OCI-LY7 (cell line): Measurements from ENCODE around the gene INSIG2. TPM values are rescaled to one million over a fixed set of nuclear protein-coding genes. Genes with fewer than 3 reads are reported as not detected.

Experiments used
- BruUV-seq: library from RNA; stranded (reverse); fragments of 400-500 nt; replicated peaks from 2 replicates; lab custom pipeline; 2021; lab: Mats Ljungman, UMichigan
- CTCF ChIA-PET: fragments of 300-600 bp; sonication (Branson Sonifier 250); formaldehyde crosslinking; loops from one replicate; lab custom pipeline; 2022; ENCODE audit warnings: antibody characterized with exemption; ENCODE audit not compliant: unreplicated experiment; lab: Charles Lee
- POLR2A ChIA-PET: fragments of 300-600 bp; sonication (Branson Sonifier 250); formaldehyde crosslinking; loops from one replicate; lab custom pipeline; 2022; ENCODE audit warnings: antibody characterized with exemption; lab: Charles Lee
- DNase-seq: peaks from one replicate; pipeline ENCODE4 v3.0.0-alpha.2; 2015; ENCODE audit warnings: low spot score
- H2AFZ ChIP-seq: fragments of 200-600 bp; sonication (generic), shearing (Covaris generic); 2 replicates; pipeline ENCODE4 v1.6.1; 2014; ENCODE audit warnings: mild to moderate bottlenecking, antibody characterized with exemption, low read length, moderate library complexity
- H3K27ac ChIP-seq: fragments of 200-600 bp; sonication (generic); 2 replicates; pipeline ENCODE4 v1.5.1; 2014; ENCODE audit warnings: mixed run types, low read depth, mild to moderate bottlenecking, moderate library complexity, low read length, inconsistent platforms; ENCODE audit not compliant: poor library complexity, severe bottlenecking
- H3K36me3 ChIP-seq: fragments of 200-600 bp; sonication (generic); 2 replicates; pipeline ENCODE4 v1.6.1; 2014; ENCODE audit warnings: mild to moderate bottlenecking, antibody characterized with exemption, low read length, moderate library complexity, mixed read lengths; ENCODE audit not compliant: insufficient read depth
- H3K4me1 ChIP-seq: fragments of 200-600 bp; sonication (generic); 2 replicates; pipeline ENCODE4 v1.5.1; 2014; ENCODE audit warnings: mild to moderate bottlenecking, low read length; ENCODE audit not compliant: insufficient read depth, poor library complexity, severe bottlenecking
- H3K4me2 ChIP-seq: fragments of 200-600 bp; sonication (generic); 2 replicates; pipeline ENCODE4 v1.6.1; 2014; ENCODE audit warnings: mild to moderate bottlenecking, low read length
- H3K4me3 ChIP-seq: fragments of 200-600 bp; sonication (generic); 2 replicates; pipeline ENCODE4 v1.5.1; 2014; ENCODE audit warnings: mild to moderate bottlenecking, low read depth, low read length; ENCODE audit not compliant: poor library complexity, severe bottlenecking
- H3K79me2 ChIP-seq: fragments of 200-600 bp; sonication (generic); 2 replicates; pipeline ENCODE4 v1.6.1; 2016; ENCODE audit warnings: low read depth, mild to moderate bottlenecking, low read length, moderate library complexity, mixed read lengths; ENCODE audit not compliant: insufficient read depth
- H3K9me2 ChIP-seq: fragments of 200-600 bp; sonication (generic); 2 replicates; pipeline ENCODE4 v1.6.1; 2016; ENCODE audit warnings: mild to moderate bottlenecking, low read length, mixed read lengths; ENCODE audit not compliant: insufficient read depth
- H3K9me3 ChIP-seq: fragments of 200-600 bp; sonication (generic); 2 replicates; pipeline ENCODE4 v1.6.1; 2014; ENCODE audit warnings: mild to moderate bottlenecking, mixed run types, low read length, mixed read lengths
- H4K20me1 ChIP-seq: fragments of 200-600 bp; sonication (generic); 2 replicates; pipeline ENCODE4 v1.6.1; 2014; ENCODE audit warnings: mild to moderate bottlenecking, antibody characterized with exemption, low read length, moderate library complexity, mixed read lengths; ENCODE audit not compliant: insufficient read depth
- CTCF ChIP-seq: fragments of 200-600 bp; sonication (generic); conservative IDR thresholded peaks from 2 replicates; pipeline ENCODE4 v1.5.1; 2014; ENCODE audit warnings: mild to moderate bottlenecking, antibody characterized with exemption, low read length, moderate library complexity, mixed read lengths
- EZH2phosphoT487 ChIP-seq: fragments of 200-600 bp; sonication (generic); IDR thresholded peaks from 2 replicates; pipeline ENCODE4 v1.6.1; 2018; ENCODE audit warnings: low read depth, borderline replicate concordance, mild to moderate bottlenecking, mixed run types, antibody characterized with exemption, low read length, moderate library complexity, mixed read lengths
- intact Hi-C: fragments of 100-400 bp; cut with micrococcal nuclease; formaldehyde crosslinking; loops from one replicate; pipeline ENCODE4 v1.10.0; 2022; ENCODE audit not compliant: unreplicated experiment
- total RNA-seq, 2 experiments: library from RNA; depleted of rRNA in 1 of 2; stranded (reverse); fragments of >200 nt in 1 of 2; shearing (Covaris generic) in 1 of 2; gene quantifications; 2 replicates each; pipeline ENCODE4 v1.2.3, GENCODE V29; 2014 to 2022

The INSIG2 gene
- total RNA-seq, 2 experiments from 2014 or later: 5.9 to 21.2 TPM

DNA sequence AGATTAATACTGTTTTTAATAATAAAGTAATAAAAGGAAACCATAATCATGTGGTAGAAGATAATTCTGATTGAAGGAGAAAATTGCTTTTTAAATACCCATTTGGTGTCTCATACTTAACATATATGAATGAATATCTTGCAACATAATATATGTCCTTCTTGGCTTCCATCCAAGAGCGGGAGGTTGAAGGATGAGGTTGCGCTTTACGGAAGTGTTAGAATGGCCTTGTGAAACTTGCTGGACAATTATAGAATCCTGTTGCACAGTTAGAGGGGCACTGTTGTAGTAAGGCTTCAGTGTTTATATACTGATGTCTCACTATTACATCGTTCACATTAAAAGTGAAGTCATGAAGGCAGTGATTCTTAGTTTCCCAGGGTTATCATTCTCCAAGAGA is 9.4 kb downstream of the INSIG2 start:
- BruUV-seq: no TSS peak
- intact Hi-C loops: no loop called here
- Histone ChIP-seq H3K79me2 (peaks cover 13% of the 10 kb centered on the region), H2AFZ (no peak overlapping the region), H3K4me3 (no peak overlapping the region), H3K9me3 (no peaks in the 10 kb centered on the region), H3K4me1 (no peaks in the 10 kb centered on the region), H3K4me2 (no peak overlapping the region), H3K27ac (no peak overlapping the region), H4K20me1 (no peaks in the 10 kb centered on the region; the same call in 1 of the 2 replicates), H3K36me3 (peaks cover 13% of the 10 kb centered on the region), H3K9me2 (no peaks in the 10 kb centered on the region)
- no peak for TF ChIP-seq EZH2phosphoT487
- no peak for TF ChIP-seq CTCF
- DNase-seq: no peak
- POLR2A ChIA-PET: interaction anchor here (1.0 kb wide), 1 partner anchor 9 kb away, joined by 3 read pairs; the partner anchor contains the start of gene INSIG2
- CTCF ChIA-PET: no interaction called here

- TF ChIP-seq EZH2phosphoT487: no peak
- TF ChIP-seq CTCF: no peak
- no peaks in the 10 kb centered on the region for H3K9me2 ChIP-seq
- peaks cover 16% of the 10 kb centered on the region for H3K36me3 ChIP-seq
- no peaks in the 10 kb centered on the region for H3K4me1 ChIP-seq
- no peak overlapping the region for H3K27ac ChIP-seq
- DNase-seq: no peak
- ChIA-PET POLR2A (no interaction called here), CTCF (no interaction called here)
- H2AFZ ChIP-seq: no peak overlapping the region
- peaks cover 13% of the 10 kb centered on the region for H3K79me2 ChIP-seq
- no peaks in the 10 kb centered on the region; the same call in 1 of the 2 replicates for H4K20me1 ChIP-seq
- no TSS peak for BruUV-seq
- H3K4me2 ChIP-seq: no peak overlapping the region
- H3K9me3 ChIP-seq: no peaks in the 10 kb centered on the region
- intact Hi-C loops: no loop called here
- no peak overlapping the region for H3K4me3 ChIP-seq
Measured at GRCh38 chr2:118098307-118099030, 10.2 kb downstream of the INSIG2 start.
